Measurements from ENCODE around the gene FIBP.

DNA sequence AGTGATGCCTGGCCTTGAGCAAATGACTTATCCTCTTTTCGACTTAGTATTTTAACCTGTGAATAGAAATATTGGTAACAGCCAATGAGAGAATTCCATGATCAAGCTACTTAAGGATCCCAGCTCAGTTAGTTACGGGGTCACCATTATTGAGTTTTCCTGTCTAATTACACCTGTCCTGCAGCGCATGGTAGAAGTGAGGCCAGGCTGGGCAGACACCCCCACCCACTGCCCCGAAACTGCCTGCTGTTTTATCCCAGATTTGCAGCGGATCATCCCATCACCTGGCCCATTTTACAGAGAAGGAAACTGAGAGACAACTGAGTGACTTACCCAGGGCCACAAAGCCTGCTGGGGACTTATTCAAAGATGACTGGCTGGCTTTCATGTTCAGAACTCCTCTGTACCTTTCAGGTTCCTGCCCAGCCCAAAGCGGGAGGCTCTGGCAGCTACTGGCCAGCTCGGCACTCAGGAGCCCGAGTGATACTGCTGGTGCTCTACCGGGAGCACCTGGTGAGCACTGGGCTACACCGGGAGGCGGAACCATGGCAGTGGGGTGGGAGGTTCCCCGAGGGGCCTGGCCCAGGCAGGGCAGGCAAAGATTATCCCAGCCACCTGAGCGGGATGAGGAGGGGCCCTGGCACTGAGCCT is 26.6 kb downstream of the FIBP start:
- no peak for TF ChIP-seq POLR2AphosphoS5 (IDR thresholded peaks at IDR 0.05; ENCODE audit: low read depth, low read length)
- TF ChIP-seq POLR2A (IDR thresholded peaks at IDR 0.05; ENCODE audit: low read depth, low read length): no peak
- TF ChIP-seq TAF1 (IDR thresholded peaks at IDR 0.05; ENCODE audit: borderline replicate concordance, low read depth, low read length): no peak

Measured in GM12892 (cell line).